ENCODE measurements around the gene CAP2.

DNA sequence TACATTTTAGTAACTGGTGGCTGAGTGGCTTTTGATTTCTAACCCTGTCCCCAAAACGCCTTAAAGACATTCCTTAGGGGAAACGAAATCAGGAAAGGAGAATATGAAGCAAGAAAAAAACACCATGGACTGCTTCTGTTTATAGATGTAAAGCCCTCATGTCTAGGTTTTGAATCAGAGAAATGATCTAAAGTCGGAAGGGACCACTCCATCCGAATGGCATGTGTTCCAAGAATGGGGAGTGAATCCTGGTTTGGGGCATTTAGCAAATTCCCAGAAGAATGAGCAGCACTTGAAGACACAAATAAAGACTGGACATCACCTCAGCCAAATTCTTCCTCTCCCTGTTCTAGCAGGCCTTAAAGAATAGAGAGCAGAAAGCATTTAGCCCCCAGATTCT lies 65.6 kb downstream of the CAP2 start:
- TF ChIP-seq, protein P1, sequence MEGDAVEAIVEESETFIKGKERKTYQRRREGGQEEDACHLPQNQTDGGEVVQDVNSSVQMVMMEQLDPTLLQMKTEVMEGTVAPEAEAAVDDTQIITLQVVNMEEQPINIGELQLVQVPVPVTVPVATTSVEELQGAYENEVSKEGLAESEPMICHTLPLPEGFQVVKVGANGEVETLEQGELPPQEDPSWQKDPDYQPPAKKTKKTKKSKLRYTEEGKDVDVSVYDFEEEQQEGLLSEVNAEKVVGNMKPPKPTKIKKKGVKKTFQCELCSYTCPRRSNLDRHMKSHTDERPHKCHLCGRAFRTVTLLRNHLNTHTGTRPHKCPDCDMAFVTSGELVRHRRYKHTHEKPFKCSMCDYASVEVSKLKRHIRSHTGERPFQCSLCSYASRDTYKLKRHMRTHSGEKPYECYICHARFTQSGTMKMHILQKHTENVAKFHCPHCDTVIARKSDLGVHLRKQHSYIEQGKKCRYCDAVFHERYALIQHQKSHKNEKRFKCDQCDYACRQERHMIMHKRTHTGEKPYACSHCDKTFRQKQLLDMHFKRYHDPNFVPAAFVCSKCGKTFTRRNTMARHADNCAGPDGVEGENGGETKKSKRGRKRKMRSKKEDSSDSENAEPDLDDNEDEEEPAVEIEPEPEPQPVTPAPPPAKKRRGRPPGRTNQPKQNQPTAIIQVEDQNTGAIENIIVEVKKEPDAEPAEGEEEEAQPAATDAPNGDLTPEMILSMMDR (IDR thresholded peaks at IDR 0.05) = no peak
- TF ChIP-seq EP300 (IDR thresholded peaks at IDR 0.05) = no peak
